ENCODE data around the gene CPZ.

Gene CPZ

DNA sequence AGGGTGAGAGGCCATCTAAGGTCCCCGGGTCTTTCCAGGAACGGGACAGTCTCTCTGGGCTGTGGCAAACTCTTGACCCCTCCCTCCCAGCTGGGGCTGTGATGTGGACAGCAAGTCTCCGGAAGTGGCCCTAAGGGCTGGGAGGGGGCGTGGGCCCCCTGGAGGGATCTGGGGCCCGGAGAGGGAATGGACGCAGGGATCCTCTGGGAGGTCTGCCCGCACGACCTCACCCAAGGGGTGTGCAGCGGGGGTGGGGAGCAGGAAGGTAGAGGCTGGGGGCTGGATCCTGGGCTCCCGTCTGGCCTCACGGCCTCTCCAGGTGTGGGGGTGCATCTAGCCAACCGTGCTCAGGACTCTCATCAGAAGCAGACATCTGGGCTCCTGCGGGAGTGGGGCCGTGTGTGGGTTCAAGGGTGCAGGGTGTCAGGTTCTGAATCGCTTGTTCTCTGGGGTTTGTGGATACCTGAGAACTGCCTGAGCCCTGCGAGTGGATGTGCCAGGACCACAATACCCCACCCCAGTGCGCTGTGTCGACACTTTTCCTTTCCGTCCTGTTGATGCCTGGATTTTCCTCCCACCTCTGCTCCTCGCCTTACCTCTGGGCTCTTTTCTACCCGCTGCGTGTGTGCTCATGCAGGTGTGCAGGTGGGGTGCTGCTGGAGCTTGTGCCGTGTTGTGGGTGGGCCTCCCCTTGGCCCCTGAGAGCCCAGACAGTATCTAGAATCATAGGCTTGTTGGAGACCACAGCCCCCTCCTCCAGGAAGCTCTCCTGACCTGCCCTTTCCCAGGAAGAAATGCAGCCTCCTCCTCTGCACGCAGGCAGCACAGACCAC, 915 bp downstream of the CPZ start:
- in situ Hi-C loops (cut with HindIII; ENCODE audit: low sequenced_read_pairs) = no loop called here

DNA sequence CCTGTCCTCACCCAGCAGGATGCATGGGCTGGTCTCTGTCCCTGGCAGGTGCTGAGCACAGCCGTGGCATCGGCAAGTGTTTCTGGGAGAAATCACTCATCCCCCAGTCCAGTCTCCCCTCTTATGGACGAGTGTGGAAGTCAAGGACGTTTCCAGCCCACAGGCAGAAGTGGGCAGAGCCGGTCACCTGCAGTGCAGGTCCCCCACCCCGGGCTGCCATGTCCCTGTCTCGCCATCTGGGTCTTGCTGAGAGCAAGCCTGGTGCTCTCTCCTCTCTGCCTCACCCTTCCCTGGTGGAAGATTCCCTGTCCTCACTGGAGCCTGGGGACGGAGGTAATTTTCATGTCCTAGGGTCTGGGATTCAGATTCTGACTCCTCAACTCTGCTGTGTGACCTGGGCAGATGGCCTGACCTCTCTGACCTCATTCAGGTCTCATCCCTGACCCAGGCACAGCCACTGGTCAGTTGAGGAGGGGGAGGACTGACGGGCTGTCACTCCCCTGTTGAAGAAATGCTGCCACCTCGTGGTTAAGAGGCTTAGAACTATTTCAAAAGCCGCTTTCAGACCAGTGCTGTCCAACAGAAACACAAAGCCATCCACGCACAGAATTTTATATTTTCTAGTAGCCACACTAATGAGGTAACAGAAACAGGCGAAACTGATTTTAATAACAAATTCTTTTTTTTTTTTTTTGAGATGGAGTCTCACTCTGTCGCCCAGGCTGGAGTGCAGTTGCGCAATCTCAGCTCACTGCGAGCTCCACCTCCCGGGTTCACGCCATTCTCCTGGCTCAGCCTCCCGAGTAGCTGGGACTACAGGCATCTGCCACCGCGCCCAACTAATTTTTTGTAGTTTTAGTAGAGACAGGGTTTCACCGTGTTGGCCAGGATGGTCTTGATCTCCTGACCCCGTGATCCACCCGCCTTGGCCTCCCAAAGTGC, 1.8 kb downstream of the CPZ start:
- in situ Hi-C loops (cut with HindIII; ENCODE audit: low sequenced_read_pairs) = no loop called here

DNA sequence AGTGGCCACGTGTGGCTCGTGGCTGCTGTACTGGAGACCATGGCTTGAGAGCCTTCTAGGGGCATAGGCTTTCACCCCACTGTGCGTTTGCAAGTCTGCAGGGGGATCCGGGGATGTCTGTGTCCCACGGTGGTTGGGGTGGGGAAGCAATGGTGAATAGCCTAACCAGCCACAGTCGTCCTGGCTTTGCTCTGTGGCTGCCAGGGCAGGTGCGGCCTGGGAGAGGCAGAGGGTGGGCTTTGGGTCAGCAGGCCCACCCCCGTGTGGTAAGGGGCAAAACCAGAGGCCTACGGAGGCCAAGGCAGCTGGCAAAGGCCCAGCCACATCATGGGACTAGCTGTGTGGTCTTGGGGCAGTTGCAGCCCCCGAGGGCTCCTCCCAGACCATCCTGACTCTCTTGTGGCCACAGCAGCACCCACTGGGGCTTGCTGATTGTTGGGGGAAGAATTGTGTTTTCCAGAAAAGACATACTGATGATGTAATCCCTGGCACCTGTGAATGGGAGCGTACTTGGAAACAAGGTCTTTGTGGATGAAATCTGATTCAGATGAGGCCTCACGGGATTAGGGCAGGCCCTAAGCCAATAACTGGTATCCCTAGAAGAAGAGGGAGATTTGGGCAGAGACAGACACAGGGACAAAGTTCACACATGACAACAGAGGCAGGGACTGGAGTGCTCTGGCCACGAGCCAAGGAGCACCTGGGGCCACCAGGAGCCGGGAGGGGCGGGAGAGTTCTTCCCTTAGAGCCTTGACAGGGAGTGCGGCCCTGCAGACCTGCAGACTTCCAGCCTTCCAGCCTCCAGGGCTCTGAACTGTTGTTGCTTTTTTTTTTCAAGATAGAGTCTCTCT, 2.9 kb downstream of the CPZ start:
- in situ Hi-C loops (cut with HindIII; ENCODE audit: low sequenced_read_pairs) = no loop called here

DNA sequence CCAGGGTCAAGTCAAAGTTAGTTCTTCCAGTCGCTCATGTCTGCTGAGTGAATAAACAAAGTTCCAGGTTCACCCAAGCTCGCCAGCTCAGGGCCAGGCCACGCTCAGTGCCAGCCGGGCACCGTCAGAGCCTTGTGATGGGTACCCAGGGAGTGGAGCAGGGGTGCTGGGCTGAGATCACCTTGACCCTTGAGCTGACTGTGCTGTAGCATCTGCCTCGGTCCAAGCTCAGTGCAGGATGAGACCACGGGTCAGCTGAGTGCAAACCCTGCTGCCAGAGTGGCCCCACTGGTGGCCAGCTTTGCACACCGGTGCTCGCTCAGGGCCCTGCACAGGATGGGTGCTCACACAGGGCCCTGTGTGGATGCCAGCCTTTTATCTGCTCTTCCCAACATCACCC, 4.3 kb downstream of the CPZ start:
- in situ Hi-C loops (cut with HindIII; ENCODE audit: low sequenced_read_pairs) = no loop called here

DNA sequence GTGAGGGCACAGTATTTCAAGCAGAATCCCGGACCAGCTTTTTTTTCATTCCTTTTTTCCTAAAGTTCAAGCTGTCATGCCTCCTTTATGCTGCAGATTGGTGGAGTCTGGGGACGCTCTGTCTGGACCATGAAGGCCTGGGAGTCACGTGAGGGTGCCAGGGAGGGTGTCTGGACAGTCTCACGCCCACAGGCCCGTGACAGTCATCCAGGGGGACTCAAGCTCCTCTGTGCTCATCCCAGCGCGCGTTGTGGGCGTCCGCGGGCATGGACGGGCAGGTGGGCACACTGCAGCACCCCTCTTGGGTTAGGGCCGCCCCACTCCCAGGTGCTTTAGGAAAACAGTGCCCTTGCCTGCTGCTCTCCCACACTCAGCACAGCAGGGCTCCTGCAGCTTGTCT, 4.8 kb downstream of the CPZ start:
- in situ Hi-C loops (cut with HindIII; ENCODE audit: low sequenced_read_pairs) = no loop called here

DNA sequence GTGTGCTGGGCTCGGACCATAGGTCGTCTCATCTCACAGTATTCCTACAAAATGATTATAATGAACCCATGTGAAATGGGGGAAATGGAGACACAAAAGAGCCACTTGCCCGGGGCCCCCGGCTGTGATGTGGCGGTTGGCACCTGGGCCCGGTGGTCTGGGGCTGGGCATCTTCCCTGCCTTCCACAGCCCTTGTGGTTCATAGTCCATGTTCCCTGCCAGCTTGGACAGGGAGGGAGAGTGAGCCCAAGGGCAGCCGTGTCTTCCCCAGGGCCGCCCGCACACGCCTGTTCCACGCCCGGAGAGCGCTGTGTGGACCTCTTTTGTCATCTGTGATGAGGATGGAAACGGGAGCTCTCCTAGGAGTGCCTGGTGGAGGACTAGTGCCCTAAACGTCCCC, 5.2 kb downstream of the CPZ start:
- in situ Hi-C loops (cut with HindIII; ENCODE audit: low sequenced_read_pairs) = no loop called here

DNA sequence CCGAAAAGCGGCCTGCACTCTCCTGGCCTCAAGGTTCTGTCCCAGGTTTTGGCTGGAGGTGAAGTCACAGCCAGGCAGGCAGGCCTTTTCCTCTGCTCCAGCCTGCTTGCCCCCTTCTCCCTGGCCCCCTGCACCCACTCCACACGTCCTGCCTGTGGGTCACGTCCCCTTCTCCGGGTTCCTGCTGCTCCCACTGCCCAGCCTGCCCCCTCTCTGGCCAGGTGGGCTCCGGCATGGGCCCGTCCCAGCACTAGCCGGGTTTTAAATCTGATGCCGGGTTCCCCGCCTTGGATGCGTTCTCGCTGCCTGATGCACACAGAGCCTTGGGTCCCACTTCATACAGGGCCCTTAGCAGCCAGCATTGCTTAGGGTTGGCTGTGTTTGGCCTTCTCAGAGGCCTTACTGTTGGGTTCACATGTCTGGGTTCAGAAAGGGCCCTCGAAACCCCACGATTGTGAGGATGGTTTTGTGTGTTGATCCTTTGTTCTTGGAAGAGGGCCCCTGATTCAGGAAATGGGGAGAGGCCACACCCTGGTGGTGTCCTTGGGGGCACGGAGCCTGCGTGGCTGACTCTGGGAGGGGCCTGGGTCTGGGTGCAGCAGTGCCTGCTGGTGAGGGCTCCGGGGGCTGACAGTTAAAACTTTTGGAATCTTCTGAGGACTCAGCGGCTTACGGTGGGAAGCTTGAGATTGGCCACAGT, 6.0 kb downstream of the CPZ start:
- in situ Hi-C loops (cut with HindIII; ENCODE audit: low sequenced_read_pairs) = no loop called here

DNA sequence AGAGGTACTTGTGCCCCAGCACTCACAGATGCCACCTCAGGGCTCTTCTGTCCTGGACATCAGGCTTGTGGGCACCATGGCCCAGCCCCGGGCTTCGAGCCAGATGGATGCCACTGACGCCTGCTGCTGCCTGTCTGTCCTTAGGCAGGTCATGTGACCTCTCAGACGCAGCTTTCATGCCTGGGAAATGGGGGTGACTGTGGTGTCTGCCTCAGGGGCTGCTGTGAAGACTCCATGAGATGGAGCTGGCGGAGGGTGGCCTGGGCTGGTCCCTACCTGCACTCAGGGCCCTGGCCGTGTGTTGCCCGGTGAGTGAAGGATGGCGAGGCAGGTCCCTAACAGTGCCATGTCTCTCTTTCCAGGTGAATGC, 6.5 kb downstream of the CPZ start:
- in situ Hi-C loops (cut with HindIII; ENCODE audit: low sequenced_read_pairs) = no loop called here

DNA sequence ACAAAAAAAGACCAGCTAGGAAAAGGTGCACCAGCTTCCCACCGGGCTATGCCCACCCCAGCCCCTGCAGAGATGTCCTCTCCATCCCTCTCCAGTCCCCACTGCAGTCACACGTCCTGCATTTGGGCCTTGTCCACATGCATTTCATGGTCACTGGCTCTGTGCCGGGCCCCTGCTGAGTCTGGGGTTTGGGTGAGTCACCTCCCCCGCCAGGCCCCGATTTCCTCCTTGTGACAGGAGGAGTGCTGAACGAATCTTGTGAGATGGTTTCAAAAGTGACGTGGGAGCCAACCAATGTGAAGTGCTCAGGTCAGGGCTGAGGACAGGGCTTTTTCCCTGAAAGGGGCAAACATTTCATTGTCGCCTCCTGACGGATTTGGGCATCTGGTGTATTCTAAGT, 7.1 kb downstream of the CPZ start:
- in situ Hi-C loops (cut with HindIII; ENCODE audit: low sequenced_read_pairs) = no loop called here

DNA sequence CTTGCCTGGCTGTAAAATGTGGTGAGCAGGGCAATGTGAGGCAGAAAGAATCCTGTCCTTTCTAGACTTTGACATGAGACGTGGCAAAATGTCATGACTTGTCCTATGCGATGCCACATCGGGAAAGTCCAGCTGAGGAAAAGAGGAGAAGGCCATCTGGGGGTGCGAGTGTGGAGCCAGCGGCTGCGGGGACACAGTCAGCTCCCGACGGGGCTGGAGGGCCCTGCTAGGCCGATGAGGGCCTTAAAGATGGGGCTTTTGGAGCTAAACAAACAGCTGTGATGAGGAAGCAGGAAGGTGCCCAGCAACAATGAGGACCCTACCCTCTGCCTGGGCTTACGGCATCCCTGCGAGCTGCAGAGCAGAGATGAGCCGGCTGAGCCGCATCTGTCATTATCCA, 7.7 kb downstream of the CPZ start:
- in situ Hi-C loops (cut with HindIII; ENCODE audit: low sequenced_read_pairs) = no loop called here

DNA sequence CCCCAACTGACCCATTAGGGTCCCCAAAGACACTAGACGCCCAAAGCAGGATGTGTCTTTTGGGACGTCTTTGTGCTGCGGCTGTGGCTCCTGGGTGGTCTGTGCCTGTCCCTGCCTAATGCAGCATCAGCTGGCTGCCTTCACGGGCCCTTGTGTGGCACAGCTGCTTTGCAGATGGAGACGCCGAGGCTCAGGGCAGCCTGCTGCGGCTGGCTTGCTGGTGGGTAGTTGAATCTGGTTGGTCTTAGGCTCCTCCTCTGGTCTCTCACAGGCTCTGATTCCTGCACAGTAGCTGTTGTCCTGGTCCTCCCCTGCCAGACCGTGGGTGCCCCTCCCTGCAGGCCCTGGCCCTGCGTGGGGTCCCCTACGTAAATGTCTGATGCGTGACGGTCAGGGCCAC, 8.1 kb downstream of the CPZ start:
- in situ Hi-C loops (cut with HindIII; ENCODE audit: low sequenced_read_pairs) = no loop called here

DNA sequence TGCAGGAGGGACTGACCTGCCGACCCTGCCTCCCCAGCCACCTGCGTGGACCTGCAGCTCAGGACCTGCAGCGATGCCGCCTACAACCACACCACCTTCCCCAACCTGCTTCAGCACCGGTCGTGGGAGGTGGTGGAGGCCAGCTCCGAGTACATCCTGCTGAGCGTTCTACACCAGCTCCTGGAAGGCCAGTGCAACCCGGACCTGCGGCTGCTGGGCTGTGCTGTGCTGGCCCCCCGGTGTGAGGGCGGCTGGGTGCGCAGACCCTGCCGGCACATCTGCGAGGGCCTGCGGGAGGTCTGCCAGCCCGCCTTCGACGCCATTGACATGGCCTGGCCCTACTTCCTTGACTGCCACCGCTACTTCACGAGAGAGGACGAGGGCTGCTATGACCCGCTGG, 8.5 kb downstream of the CPZ start:
- in situ Hi-C loops (cut with HindIII; ENCODE audit: low sequenced_read_pairs) = no loop called here

DNA sequence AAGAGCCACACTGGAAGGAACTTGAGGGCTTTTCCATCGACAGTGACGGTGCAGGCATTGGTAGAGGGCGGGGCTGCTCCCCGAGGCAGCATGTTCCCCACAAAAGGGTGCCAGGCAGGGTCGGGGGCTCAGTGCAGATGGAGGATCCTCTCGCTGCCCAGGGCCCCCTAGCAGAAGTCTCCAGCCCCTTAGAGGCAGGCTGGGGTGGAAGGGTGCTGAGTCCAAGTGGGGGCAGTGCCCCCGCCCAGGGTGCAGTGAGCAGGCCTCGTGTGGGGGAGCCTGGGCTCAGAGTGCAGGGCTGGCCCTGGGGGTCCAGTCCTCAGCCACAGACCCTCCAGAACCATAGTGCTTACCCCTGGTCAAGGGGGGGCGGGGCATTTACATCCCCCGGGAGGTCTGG, 9.0 kb downstream of the CPZ start:
- in situ Hi-C loops (cut with HindIII; ENCODE audit: low sequenced_read_pairs) = no loop called here

DNA sequence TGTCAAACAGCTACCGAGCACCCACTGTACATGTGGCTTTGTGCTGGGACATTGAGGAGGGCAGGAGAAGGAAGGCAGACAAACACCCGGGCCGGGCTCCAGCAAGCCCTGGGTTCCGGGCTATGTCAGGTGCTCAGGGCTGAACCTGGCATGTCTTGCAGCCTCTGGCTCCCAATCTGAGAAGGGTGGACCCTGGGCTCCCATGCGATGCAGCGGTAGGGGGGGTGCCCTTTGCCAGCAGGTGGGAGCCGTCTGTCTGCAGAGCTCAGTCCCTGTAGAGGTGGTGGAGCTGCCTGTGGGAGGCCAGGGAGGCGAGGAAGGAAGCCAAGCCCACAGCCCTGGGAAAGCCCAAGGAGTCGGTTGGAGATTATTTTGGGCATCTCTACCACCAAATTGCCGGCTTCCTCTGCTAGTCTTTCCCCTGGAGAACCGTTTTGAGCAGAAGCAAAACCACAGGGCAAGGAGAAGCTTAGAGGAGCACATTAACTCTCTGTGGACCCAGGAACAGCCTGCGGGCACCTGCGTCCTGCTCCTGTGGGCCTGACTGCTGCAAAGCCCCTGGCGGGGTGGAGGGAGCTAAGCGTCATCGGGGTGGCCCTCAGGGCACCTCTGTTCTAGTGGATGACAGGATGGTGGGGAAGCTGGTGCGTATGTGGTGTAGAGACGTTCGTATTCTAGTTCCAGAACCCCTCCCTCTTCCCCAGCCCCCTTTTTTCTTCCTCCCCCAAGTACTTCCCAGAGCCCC, 10.3 kb downstream of the CPZ start:
- in situ Hi-C loops (cut with HindIII; ENCODE audit: low sequenced_read_pairs) = no loop called here

DNA sequence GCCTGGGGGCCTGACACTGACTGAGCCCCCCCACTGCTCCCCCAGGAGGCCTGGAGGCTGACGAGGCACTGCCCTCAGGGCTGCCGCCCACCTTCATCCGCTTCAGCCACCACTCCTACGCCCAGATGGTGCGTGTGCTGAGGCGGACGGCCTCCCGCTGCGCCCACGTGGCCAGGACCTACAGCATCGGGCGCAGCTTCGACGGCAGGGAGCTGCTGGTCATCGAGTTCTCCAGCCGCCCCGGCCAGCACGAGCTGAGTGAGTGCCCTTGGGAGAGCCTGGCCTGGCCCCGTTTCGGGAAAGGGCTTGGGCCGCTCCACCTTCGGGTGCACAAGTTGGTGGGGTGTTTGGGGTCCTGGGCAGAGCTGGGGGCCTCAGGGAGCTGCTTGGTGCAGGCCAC, 11.4 kb downstream of the CPZ start:
- in situ Hi-C loops (cut with HindIII; ENCODE audit: low sequenced_read_pairs) = no loop called here

DNA sequence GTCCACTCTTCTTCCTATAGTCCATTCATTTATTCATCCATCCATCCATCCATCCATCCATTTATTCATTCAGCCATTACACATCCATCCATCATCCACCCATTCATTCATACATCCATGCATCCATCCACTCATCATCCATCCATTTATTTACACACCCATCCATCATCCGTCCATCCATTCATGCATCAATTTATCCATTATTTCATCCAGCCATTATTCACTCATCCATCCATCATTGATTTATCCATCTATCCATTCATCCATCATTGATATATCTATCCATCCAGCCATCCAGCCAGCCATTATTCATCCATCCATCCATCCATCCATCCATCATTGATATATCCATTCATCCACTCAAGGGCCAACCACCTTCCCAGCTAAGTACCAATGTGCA, 12.7 kb downstream of the CPZ start:
- in situ Hi-C loops (cut with HindIII; ENCODE audit: low sequenced_read_pairs) = no loop called here

DNA sequence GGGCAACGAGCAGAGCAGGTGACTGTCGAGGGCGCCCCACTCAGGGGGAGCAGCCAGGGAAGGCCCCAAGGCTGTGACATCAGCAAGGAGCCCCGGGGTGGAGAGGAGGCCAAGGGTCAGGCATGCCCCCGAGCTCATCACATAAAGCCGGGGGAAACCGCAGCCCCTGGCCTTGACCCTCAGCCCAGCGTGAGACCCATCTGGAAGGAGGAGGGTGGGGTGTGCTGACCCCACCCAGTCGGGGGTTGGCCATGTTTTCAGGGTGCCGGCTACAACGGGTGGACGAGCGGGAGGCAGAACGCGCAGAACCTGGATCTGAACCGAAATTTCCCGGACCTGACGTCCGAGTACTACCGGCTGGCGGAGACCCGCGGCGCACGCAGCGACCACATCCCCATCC, 13.9 kb downstream of the CPZ start:
- in situ Hi-C loops (cut with HindIII; ENCODE audit: low sequenced_read_pairs) = no loop called here

DNA sequence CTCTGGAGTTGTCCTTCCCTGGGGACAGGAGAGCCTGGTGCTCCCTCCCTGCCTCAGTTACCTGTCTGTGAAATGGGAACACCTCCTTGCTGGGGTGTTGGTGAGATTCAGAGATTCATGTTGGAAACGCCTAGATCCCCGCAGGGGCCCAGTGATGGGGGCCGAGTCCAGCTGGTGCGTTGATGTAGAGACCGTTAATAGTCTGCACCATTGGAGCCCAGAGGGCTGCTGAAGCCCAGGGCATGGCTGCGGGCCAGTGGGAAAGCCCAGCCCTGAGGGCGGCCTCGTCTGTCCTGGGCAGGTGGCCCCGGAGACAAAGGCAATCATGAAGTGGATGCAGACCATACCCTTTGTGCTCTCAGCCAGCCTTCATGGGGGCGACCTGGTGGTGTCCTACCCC, 14.4 kb downstream of the CPZ start:
- in situ Hi-C loops (cut with HindIII; ENCODE audit: low sequenced_read_pairs) = no loop called here

DNA sequence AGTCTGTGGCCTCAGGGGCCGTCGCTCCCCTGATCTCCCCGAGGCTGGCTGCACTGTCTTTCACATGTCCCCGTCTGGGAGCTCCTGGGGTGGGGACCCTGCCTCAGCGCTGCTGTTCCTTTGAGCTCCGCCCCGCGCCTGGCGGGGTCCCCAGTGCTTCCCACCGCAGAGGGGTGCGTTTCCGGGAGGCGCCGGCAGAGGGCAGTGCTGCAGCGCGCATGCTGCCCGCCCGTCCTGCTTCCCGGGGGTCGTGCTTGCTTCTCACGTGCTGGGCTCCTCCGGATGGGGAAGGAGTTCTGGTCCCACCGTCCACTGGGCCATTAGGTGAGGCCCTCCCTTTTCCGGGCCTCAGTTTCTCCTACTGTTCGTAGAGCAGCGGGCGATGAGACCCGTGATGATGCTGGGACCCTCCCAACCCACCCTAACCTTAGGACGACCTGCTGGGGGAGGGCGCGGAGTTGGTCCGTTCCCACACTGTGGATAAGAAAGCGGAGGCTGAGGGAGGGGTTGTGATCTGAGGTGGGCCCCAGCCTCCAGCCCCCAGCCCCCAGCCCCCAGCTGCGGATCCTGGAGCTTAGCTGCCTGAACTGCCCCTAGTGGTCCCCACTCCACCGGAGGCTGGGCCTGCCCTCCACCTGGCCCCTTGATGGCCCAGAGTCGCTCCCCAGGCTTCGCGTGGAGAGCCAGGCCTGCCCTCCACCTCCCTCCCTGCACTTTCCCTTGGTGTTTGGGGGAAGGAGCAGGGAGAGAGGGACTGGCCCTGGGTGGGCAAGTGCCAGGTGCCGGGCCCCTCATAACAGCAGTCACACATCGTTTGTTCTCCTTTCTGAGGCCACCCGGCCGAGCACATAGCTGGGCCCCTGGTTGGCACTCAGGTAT, 15.3 kb downstream of the CPZ start:
- in situ Hi-C loops (cut with HindIII; ENCODE audit: low sequenced_read_pairs) = no loop called here

All from endothelial cell of hepatic sinusoid (primary cell).